ENCODE results near the gene STK38.

Gene STK38

GRCh38 chr6:36563237-36563927, 16.1 kb upstream of the STK38 start:
- DNase-seq: no peak

DNA sequence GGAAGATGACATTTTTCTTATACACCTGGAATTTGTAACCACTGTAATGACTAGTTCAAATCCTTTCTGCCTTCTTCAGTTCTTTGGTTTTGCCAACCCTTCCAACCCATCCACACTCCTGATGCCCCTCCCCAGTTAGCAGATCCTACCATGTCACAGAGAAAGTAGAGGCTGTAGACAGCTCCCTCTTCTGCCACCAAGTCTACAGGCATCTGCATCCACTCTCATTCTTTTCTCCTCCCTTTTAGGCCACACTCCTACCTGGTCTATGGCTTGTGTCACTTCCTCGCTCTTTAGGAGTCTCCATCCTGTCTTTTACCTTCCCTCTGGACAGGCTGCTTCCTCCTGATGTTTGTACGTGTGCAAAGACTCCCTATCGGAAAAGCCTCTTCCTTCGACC, 13.5 kb upstream of the STK38 start:
- DNase-seq: no peak

GRCh38 chr6:36559011-36559793, 11.9 kb upstream of the STK38 start:
- DNase-seq: no peak

DNA sequence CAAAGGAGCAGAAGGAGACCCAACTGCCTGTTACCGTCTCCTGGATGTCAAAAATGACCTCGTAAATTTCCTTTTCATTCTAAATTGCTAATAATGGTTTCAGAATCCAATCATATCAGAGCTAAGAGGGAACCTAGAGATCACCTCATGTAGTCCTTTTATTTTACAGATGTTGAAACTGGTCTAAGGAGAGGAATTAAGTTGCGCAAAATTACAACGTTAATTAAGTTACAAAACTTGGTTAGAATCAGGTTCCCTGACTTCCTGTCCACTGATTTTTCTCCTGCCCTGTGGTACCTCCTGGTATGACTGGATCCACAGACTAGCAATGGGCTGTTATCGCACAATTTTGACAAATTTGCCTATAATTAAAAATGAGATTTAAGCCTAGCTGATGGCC, 9.0 kb upstream of the STK38 start:
- no peak for DNase-seq

DNA sequence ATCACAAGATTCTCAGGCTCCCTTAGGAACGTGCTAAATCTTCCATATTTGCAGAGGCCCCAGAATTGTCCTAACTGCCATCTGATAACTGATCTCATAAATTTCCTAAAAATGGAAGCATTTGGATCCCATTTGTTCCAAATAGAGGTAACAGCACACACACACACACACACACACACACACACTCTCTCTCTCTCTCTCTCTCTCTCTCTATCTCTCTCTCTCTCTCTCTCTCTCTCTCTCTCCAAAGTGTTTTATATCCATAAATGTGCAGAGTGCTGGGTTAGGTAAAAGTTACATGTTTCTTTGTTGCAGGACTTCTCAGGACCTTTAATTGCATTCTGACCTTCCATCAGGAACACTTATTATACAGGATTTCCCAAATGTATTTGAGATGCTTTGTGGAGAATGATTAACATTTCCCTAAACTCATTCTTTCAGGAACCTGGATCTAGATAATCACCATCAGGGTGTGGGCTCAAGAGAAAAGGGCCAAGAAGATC, 8.5 kb upstream of the STK38 start:
- DNase-seq: no peak

- DNase-seq: no peak
Measured at GRCh38 chr6:36550473-36551000, 3.3 kb upstream of the STK38 start.

- DNase-seq: no peak
Measured at GRCh38 chr6:36548401-36548743, 1.1 kb upstream of the STK38 start.

- DNase-seq: no peak
Measured at GRCh38 chr6:36547646-36548400, 544 bp upstream of the STK38 start.

GRCh38 chr6:36546308-36546919, 865 bp downstream of the STK38 start:
- DNase-seq: peak; percentile 26

GRCh38 chr6:36545767-36546307, 1.4 kb downstream of the STK38 start:
- DNase-seq: no peak

GRCh38 chr6:36544228-36544627, 3.1 kb downstream of the STK38 start:
- peak; percentile 39 for DNase-seq

GRCh38 chr6:36542041-36542440, 5.2 kb downstream of the STK38 start:
- no peak for DNase-seq

- no peak for DNase-seq
Measured at GRCh38 chr6:36539814-36540568, 7.3 kb downstream of the STK38 start.

DNA sequence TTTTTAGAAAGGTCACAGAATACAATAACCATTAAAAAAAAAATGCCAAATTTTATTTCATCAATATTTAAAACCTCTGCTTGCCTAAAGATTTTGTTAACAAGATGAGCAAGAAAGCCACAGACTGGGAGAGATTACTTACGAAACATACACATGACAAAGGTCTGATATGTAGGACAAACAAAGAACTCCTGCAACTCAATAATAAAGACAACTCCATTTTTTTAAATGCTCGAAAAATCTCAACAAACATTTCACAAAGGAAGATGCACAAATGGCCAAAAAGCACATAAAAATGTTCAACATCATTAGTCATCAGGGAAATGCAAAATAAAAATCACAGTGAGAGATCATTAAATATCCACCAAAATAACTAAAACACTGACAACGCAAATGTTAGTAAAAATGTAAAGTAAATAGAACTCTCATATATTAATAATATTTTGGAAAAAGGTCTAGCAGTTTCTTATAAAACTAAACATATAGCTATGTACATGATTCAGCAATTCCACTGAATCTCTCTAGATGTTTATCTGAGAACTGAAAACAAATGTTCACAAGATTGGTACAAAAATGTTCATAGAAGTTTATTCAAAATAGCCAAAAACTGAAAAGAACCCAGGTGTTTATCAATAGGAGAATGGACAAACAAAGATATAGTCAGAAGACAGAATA, 10.3 kb downstream of the STK38 start:
- no peak for DNase-seq

GRCh38 chr6:36533321-36533720, 14.0 kb downstream of the STK38 start:
- DNase-seq: no peak

- DNase-seq: no peak
Measured at GRCh38 chr6:36526066-36526465, 21.2 kb downstream of the STK38 start.

GRCh38 chr6:36525346-36525745, 21.9 kb downstream of the STK38 start:
- DNase-seq: no peak

GRCh38 chr6:36524871-36525270, 22.4 kb downstream of the STK38 start:
- DNase-seq: no peak

DNA sequence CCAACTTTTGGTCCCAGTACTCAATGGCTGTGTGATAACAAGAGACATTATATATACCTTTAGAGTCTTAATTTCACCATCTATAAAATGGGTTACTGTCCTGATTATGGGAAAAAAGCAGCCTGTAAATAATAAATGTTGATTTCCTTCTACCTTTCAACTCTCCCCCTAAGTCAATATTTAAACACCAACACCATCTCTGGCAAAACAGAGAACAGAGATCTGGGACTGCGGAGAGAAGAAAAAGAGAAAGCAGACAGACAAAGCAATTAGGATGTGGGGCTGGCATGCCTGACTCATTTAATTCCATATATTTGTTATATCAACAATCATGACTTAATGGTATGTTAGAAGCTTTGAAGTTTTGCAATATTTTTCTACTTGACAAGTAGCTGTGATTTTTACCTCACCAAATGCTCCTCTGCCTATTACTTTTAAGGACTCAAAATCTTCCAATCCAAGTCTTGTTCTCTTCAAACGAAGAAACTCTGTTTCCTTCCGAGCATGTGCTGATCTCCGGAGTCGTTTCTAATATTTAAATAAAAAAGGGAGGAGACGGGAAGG, 23.3 kb downstream of the STK38 start:
- DNase-seq: no peak

- no peak for DNase-seq
Measured at GRCh38 chr6:36523451-36523850, 23.8 kb downstream of the STK38 start.

GRCh38 chr6:36519352-36519751, 27.9 kb downstream of the STK38 start:
- no peak for DNase-seq
